ENCODE results near the gene NR3C2.
A peak's percentile ranks its signal among the peaks of the same experiment; 100 is the strongest.

DNA sequence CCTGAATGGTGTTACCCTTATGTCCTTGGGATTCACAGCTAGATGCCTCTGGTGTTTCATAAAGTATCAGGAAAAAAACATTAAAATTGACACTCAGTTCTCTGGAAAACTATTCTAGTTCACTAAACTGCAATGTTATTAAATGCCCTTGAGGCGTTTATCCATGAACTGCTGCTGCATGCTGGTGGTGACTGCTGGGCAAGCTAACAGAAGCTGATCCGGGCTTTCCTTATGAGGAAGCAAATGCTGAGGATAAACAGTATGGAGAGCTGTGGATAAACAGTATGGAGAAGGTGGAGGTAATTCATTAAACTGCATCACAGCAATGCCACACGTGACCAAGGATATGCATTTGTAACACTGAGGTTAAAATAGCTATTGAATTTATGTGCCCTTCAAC, 227.0 kb downstream of the NR3C2 start:
- TF ChIP-seq POLR2A (IDR thresholded peaks at IDR 0.05): no peak
- TF ChIP-seq, protein P1, sequence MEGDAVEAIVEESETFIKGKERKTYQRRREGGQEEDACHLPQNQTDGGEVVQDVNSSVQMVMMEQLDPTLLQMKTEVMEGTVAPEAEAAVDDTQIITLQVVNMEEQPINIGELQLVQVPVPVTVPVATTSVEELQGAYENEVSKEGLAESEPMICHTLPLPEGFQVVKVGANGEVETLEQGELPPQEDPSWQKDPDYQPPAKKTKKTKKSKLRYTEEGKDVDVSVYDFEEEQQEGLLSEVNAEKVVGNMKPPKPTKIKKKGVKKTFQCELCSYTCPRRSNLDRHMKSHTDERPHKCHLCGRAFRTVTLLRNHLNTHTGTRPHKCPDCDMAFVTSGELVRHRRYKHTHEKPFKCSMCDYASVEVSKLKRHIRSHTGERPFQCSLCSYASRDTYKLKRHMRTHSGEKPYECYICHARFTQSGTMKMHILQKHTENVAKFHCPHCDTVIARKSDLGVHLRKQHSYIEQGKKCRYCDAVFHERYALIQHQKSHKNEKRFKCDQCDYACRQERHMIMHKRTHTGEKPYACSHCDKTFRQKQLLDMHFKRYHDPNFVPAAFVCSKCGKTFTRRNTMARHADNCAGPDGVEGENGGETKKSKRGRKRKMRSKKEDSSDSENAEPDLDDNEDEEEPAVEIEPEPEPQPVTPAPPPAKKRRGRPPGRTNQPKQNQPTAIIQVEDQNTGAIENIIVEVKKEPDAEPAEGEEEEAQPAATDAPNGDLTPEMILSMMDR (IDR thresholded peaks at IDR 0.05): peak in 1 of 6 experiments; percentile 21

Measured in adrenal gland (tissue), 5 donors.